SH-SY5Y (cell line): ENCODE results near the gene LEAP2.

Experiments used
- GATA2 ChIP-seq: IDR thresholded peaks from 2 replicates; pipeline ENCODE4 v1.6.1; 2011; ENCODE audit warnings: mild to moderate bottlenecking, low read depth, low read length
- GATA3 ChIP-seq: IDR thresholded peaks from 2 replicates; pipeline ENCODE4 v1.6.1; 2011; ENCODE audit warnings: low read depth, mild to moderate bottlenecking, low read length, moderate library complexity

LEAP2 gene

GRCh38 chr5:132834057-132834456 lies 39.4 kb upstream of the LEAP2 start:
- TF ChIP-seq GATA2 (no peak), GATA3 (no peak)

- TF ChIP-seq GATA2 (no peak), GATA3 (no peak)
Measured at GRCh38 chr5:132836852-132837251, 36.6 kb upstream of the LEAP2 start.

GRCh38 chr5:132837868-132838267 lies 35.6 kb upstream of the LEAP2 start:
- TF ChIP-seq GATA2 (no peak), GATA3 (no peak)

GRCh38 chr5:132838516-132839282 lies 34.8 kb upstream of the LEAP2 start:
- TF ChIP-seq GATA2 (no peak), GATA3 (no peak)

GRCh38 chr5:132839426-132840301 lies 33.8 kb upstream of the LEAP2 start:
- TF ChIP-seq GATA2 (no peak), GATA3 (no peak)

GRCh38 chr5:132840313-132840712 lies 33.2 kb upstream of the LEAP2 start:
- no peak for TF ChIP-seq GATA2
- TF ChIP-seq GATA3, result no peak

- no peak for TF ChIP-seq GATA3
- no peak for TF ChIP-seq GATA2
Measured at GRCh38 chr5:132840896-132841295, 32.6 kb upstream of the LEAP2 start.

GRCh38 chr5:132841305-132841704 lies 32.2 kb upstream of the LEAP2 start:
- TF ChIP-seq GATA2, result no peak
- TF ChIP-seq GATA3, result no peak

GRCh38 chr5:132848270-132848669 lies 25.2 kb upstream of the LEAP2 start:
- TF ChIP-seq GATA3 (no peak), GATA2 (no peak)

GRCh38 chr5:132849347-132849746 lies 24.1 kb upstream of the LEAP2 start:
- no peak for TF ChIP-seq GATA2
- TF ChIP-seq GATA3, result no peak

GRCh38 chr5:132850066-132850465 lies 23.4 kb upstream of the LEAP2 start:
- TF ChIP-seq GATA2 (no peak), GATA3 (no peak)

GRCh38 chr5:132853323-132853722 lies 20.1 kb upstream of the LEAP2 start:
- no peak for TF ChIP-seq GATA2
- TF ChIP-seq GATA3, result no peak

- TF ChIP-seq GATA3 (no peak), GATA2 (no peak)
Measured at GRCh38 chr5:132853790-132854189, 19.7 kb upstream of the LEAP2 start.

GRCh38 chr5:132854301-132854700 lies 19.2 kb upstream of the LEAP2 start:
- TF ChIP-seq GATA2 (peak; percentile 9; the same call in 1 of the 2 replicates), GATA3 (no peak)

GRCh38 chr5:132856011-132856410 lies 17.5 kb upstream of the LEAP2 start:
- TF ChIP-seq GATA3, result no peak
